GM12865 (cell line): ENCODE measurements around the gene TLE2.

Experiments used
- DNase-seq: peaks from one replicate; pipeline ENCODE4 v3.0.0; 2010; ENCODE audit warnings: low read depth
- H3K4me3 ChIP-seq: 2 replicates; pipeline ENCODE4 v1.5.1; 2011; ENCODE audit warnings: mild to moderate bottlenecking, low read depth, low read length, control low read depth
- CTCF ChIP-seq: IDR thresholded peaks from 2 replicates; pipeline ENCODE4 v1.5.1; 2011; ENCODE audit warnings: low read length, control low read depth, low read depth, inconsistent platforms; ENCODE audit not compliant: insufficient read depth; ENCODE audit errors: missing control alignments

Gene TLE2

GRCh38 chr19:3027981-3028304, 1.1 kb downstream of the TLE2 start:
- no peak for TF ChIP-seq CTCF
- no peak for DNase-seq
- H3K4me3 ChIP-seq: no peak overlapping the region

GRCh38 chr19:3027292-3027691, 1.8 kb downstream of the TLE2 start:
- no peak overlapping the region for H3K4me3 ChIP-seq
- no peak for DNase-seq
- TF ChIP-seq CTCF: no peak

- no peak overlapping the region for H3K4me3 ChIP-seq
- DNase-seq: no peak
- no peak for TF ChIP-seq CTCF
These were observed 2.3 kb downstream of the TLE2 start for GRCh38 chr19:3026768-3027167.

GRCh38 chr19:3025549-3025886, 3.6 kb downstream of the TLE2 start:
- TF ChIP-seq CTCF: no peak
- H3K4me3 ChIP-seq: no peak overlapping the region
- DNase-seq: no peak

GRCh38 chr19:3024870-3025548, 4.1 kb downstream of the TLE2 start:
- H3K4me3 ChIP-seq: no peak overlapping the region
- TF ChIP-seq CTCF: no peak
- no peak for DNase-seq

GRCh38 chr19:3024509-3024869, 4.6 kb downstream of the TLE2 start:
- no peak for DNase-seq
- TF ChIP-seq CTCF: no peak
- no peak overlapping the region for H3K4me3 ChIP-seq

GRCh38 chr19:3020321-3020960, 8.6 kb downstream of the TLE2 start:
- no peak overlapping the region for H3K4me3 ChIP-seq
- DNase-seq: no peak
- no peak for TF ChIP-seq CTCF
